Transverse colon (tissue), 4 donors: ENCODE results near the gene CDRT4. TPM values are rescaled to one million over a fixed set of nuclear protein-coding genes. Genes with fewer than 3 reads are reported as not detected.
"Not testable (repeated sequence)": the region's sequence is repeated elsewhere in the genome, so short reads cannot be mapped to it uniquely, and the experiment has no call there.

ENCODE experiments used
- DNase-seq: peaks from one replicate; pipeline ENCODE4 v3.0.0-alpha.2; 2019
- H3K27ac ChIP-seq, 4 donors: fragments of 200-600 bp; sonication (generic); 2 replicates each; pipeline ENCODE4 v1.5.1; 2016 to 2018; ENCODE audit warnings: inconsistent platforms in 4 of 4
- H3K27me3 ChIP-seq: fragments of 200-600 bp; sonication (generic); 2 replicates; pipeline ENCODE4 v1.5.1; 2017; ENCODE audit warnings: inconsistent platforms
- H3K36me3 ChIP-seq, 4 donors: fragments of 200-600 bp; sonication (generic); 2 replicates each; pipeline ENCODE4 v1.5.1; 2017 to 2019; ENCODE audit warnings: inconsistent platforms in 4 of 4
- H3K4me1 ChIP-seq, 4 donors: fragments of 200-600 bp; sonication (generic); 2 replicates each; pipeline ENCODE4 v1.5.1; 2017 to 2020; ENCODE audit warnings: inconsistent platforms in 4 of 4
- H3K4me3 ChIP-seq, 4 donors: fragments of 200-600 bp; sonication (generic); 1 replicate in 1 of 4; 2 replicates in 3 of 4; pipeline versions ENCODE4 v1.5.1 to v1.6.1; 2017 to 2019; ENCODE audit warnings: inconsistent platforms in 4 of 4
- H3K9me3 ChIP-seq, 2 donors: fragments of 200-600 bp; sonication (generic); 2 replicates each; pipeline ENCODE4 v1.5.1; 2017 to 2019; ENCODE audit warnings: inconsistent platforms in 2 of 2
- EP300 ChIP-seq: sonication (generic); formaldehyde crosslinking; IDR thresholded peaks from one replicate; pipeline ENCODE4 v1.6.1; 2017; ENCODE audit warnings: antibody characterized with exemption, low read depth
- POLR2A ChIP-seq: fragments of 450-650 bp; IDR thresholded peaks from one replicate; pipeline ENCODE4 v1.6.1; 2016; ENCODE audit warnings: antibody characterized with exemption, mild to moderate bottlenecking, moderate library complexity
- POLR2AphosphoS5 ChIP-seq, 3 donors: sonication (generic); formaldehyde crosslinking; IDR thresholded peaks; one replicate each; pipeline ENCODE4 v1.6.1; 2016; ENCODE audit warnings: antibody characterized with exemption in 3 of 3
- WGBS, 2 donors: methylation state at CpG; one replicate each; pipeline ENCODE4 v1.1.5; 2018; ENCODE audit warnings: low coverage in 1 of 2; 5-methylcytosine and 5-hydroxymethylcytosine counted together
- in situ Hi-C, 4 donors: fragments of 200-750 bp; cut with MboI; loops; one replicate each; pipeline versions ENCODE4 v1.15.0 to v1.15.1; 2017; ENCODE audit warnings: low sequenced_read_pairs in 3 of 4, low pct_ligation_motif_present in 1 of 4, low pct_unique_long_range_greater_than_20kb in 1 of 4
- intact Hi-C: fragments of 100-400 bp; cut with DNase I; formaldehyde crosslinking; loops from one replicate; pipeline ENCODE4 v1.15.1; 2023; ENCODE audit warnings: low total_unique reads
- total RNA-seq, 4 donors: library from RNA; depleted of rRNA; stranded (reverse); fragments of >200 nt; gene quantifications; one replicate each; pipeline ENCODE4 v1.1.0, GENCODE V29; 2016
- TF ChIP-seq, protein P1 (sequence below), 5 experiments: fragments of 200-600 bp in 3 of 5; fragments of 450-650 bp in 2 of 5; sonication (generic) in 3 of 5; IDR thresholded peaks; 1 replicate in 2 of 5; 2 replicates in 3 of 5; pipeline ENCODE4 v1.5.1; 2016 to 2017; ENCODE audit warnings: antibody characterized with exemption in 5 of 5, inconsistent platforms in 3 of 5, mild to moderate bottlenecking in 2 of 5, moderate library complexity in 1 of 5

Gene CDRT4
- total RNA-seq, 4 donors from 2014 or later = 2.2 to 93.5 (median 14.4) TPM

- in situ Hi-C loops (loop anchor here in 2 of 4 donors (10.0 kb wide), 2 partner anchors 244 to 254 kb away; partner anchors contain the start of gene PMP22 (in 1 of the 2)), intact Hi-C loops (no loop called here)
- whole genome bisulfite sequencing, 2 donors = 92 to 96% methylated on average over 4 to 5 of the region's 5 CpGs
- no peaks in the 10 kb centered on the region for H3K9me3 ChIP-seq
- H3K4me1 ChIP-seq = peaks cover 5 to 32% (median 8%) of the 10 kb centered on the region in 4 donors
- H3K4me3 ChIP-seq = no peak overlapping the region
- H3K27me3 ChIP-seq = no peaks in the 10 kb centered on the region
- TF ChIP-seq POLR2A = no peak
- TF ChIP-seq, protein P1, sequence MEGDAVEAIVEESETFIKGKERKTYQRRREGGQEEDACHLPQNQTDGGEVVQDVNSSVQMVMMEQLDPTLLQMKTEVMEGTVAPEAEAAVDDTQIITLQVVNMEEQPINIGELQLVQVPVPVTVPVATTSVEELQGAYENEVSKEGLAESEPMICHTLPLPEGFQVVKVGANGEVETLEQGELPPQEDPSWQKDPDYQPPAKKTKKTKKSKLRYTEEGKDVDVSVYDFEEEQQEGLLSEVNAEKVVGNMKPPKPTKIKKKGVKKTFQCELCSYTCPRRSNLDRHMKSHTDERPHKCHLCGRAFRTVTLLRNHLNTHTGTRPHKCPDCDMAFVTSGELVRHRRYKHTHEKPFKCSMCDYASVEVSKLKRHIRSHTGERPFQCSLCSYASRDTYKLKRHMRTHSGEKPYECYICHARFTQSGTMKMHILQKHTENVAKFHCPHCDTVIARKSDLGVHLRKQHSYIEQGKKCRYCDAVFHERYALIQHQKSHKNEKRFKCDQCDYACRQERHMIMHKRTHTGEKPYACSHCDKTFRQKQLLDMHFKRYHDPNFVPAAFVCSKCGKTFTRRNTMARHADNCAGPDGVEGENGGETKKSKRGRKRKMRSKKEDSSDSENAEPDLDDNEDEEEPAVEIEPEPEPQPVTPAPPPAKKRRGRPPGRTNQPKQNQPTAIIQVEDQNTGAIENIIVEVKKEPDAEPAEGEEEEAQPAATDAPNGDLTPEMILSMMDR (IDR thresholded peaks at IDR 0.05) = no peak
- no peak for TF ChIP-seq POLR2AphosphoS5 (IDR thresholded peaks at IDR 0.05)
- no peak for TF ChIP-seq EP300
- DNase-seq = no peak
- no peaks in the 10 kb centered on the region for H3K36me3 ChIP-seq
- no peak overlapping the region for H3K27ac ChIP-seq
These were observed 41.7 kb upstream of the CDRT4 start for GRCh38 chr17:15509095-15509494.

DNA sequence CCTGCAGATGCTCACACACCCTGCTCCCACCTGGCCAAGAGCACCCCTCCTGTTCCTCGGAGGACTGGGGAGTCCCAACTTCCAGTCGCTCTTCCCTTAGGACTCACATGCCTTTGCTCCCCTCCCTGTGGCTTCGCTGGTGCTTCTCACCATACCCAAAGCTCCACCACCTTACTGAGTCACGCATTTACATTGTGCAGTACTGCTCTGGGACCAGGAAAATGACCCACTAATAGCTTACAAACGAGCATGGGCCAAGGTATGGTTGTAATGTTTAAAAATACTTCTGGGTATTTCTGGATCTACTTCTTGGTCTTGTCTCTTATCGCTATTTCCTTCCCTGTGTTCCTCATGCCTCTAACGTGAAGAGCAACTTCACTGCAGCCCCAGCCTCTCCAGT is 41.0 kb upstream of the CDRT4 start:
- no peaks in the 10 kb centered on the region for H3K36me3 ChIP-seq
- DNase-seq = no peak
- H3K4me3 ChIP-seq = no peak overlapping the region
- in situ Hi-C loops (loop anchor here in 2 of 4 donors (10.0 kb wide), 2 partner anchors 244 to 254 kb away; partner anchors contain the start of gene PMP22 (in 1 of the 2)), intact Hi-C loops (no loop called here)
- H3K27ac ChIP-seq = no peak overlapping the region
- no peak for TF ChIP-seq EP300
- TF ChIP-seq, protein P1 (IDR thresholded peaks at IDR 0.05) = no peak
- TF ChIP-seq POLR2AphosphoS5 (IDR thresholded peaks at IDR 0.05) = no peak
- TF ChIP-seq POLR2A = no peak
- 67 to 93% methylated on average over 3 to 7 of the region's 7 CpGs for WGBS, 2 donors
- H3K4me1 ChIP-seq = peaks cover 0 to 26% (median 4%) of the 10 kb centered on the region in 4 donors
- no peaks in the 10 kb centered on the region for H3K9me3 ChIP-seq
- H3K27me3 ChIP-seq = no peaks in the 10 kb centered on the region

GRCh38 chr17:15507896-15508295 is 40.5 kb upstream of the CDRT4 start:
- H3K27ac ChIP-seq = no peak overlapping the region
- peaks cover 0 to 23% (median 4%) of the 10 kb centered on the region in 4 donors for H3K4me1 ChIP-seq
- no peaks in the 10 kb centered on the region for H3K36me3 ChIP-seq
- H3K4me3 ChIP-seq = no peak overlapping the region
- in situ Hi-C loops = loop anchor here in 2 of 4 donors (10.0 kb wide), 2 partner anchors 243 to 253 kb away; partner anchors contain the start of gene PMP22 (in 1 of the 2)
- no peaks in the 10 kb centered on the region for H3K9me3 ChIP-seq
- 83 to 94% methylated on average over 3 of the region's 3 CpGs for WGBS, 2 donors
- TF ChIP-seq, protein P1 (IDR thresholded peaks at IDR 0.05) = no peak
- no peak for TF ChIP-seq POLR2A
- TF ChIP-seq POLR2AphosphoS5 (IDR thresholded peaks at IDR 0.05) = no peak
- TF ChIP-seq EP300 = no peak
- intact Hi-C loops = no loop called here
- no peaks in the 10 kb centered on the region for H3K27me3 ChIP-seq
- DNase-seq = no peak

- Histone ChIP-seq H3K4me1 (peaks cover 0 to 26% (median 4%) of the 10 kb centered on the region in 4 donors), H3K36me3 (no peaks in the 10 kb centered on the region), H3K9me3 (no peaks in the 10 kb centered on the region), H3K4me3 (no peak overlapping the region), H3K27me3 (no peaks in the 10 kb centered on the region), H3K27ac (no peak overlapping the region)
- DNase-seq = no peak
- intact Hi-C loops (no loop called here), in situ Hi-C loops (loop anchor here in 2 of 4 donors (10.0 kb wide), 2 partner anchors 242 to 252 kb away; partner anchors contain the start of gene PMP22 (in 1 of the 2))
- TF ChIP-seq EP300 = no peak
- TF ChIP-seq POLR2A = no peak
- no peak for TF ChIP-seq POLR2AphosphoS5 (IDR thresholded peaks at IDR 0.05)
- WGBS, 2 donors = 97 to 100% methylated on average over 4 to 9 of the region's 9 CpGs
These were observed 39.6 kb upstream of the CDRT4 start for GRCh38 chr17:15507001-15507400.

GRCh38 chr17:15505708-15506107 is 38.3 kb upstream of the CDRT4 start:
- 97% methylated on average over 9 of the region's 32 CpGs; no CpG with 5 or more reads in 1 of the 2 donors for WGBS, 2 donors
- H3K36me3 ChIP-seq, H3K4me3 ChIP-seq, H3K27me3 ChIP-seq, DNase-seq, H3K9me3 ChIP-seq, H3K27ac ChIP-seq, intact Hi-C loops: not testable (repeated sequence)
- peaks cover 0 to 22% (median 2%) of the 10 kb centered on the region in 4 donors for H3K4me1 ChIP-seq
- in situ Hi-C loops = loop anchor here in 2 of 4 donors (10.0 kb wide), 2 partner anchors 241 to 251 kb away; partner anchors contain the start of gene PMP22 (in 1 of the 2)
